ENCODE data around the gene NPHS2. TPM values are rescaled to one million over a fixed set of nuclear protein-coding genes. Genes with fewer than 3 reads are reported as not detected.

Gene NPHS2
- total RNA-seq, 1 experiment from 2014 or later, result not detected

DNA sequence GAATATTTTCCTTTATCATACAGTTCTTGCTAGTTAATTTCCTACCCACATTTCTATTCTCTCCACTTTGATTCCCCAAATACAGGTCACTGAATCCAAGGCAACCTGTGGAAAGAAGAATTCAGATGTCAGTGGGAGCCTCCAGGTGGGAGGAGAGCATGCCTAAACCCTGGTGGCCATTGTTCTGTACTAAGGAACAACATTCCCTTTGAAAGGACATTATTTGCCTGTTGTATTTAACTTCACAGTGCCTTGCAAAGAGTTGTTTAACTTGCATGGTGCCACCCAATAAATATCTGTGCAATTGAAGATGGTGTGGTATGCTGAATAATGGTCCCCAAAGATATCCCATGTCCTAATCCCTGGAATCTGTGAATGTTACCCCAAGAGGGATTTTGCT lies 21.3 kb downstream of the NPHS2 start:
- ChIA-PET RAD21 (ENCODE audit: low non-redundant PET in 1 of 2, low total read pairs in 2 of 2, uncharacterized antibody in 2 of 2, unreplicated experiment in 2 of 2) (no interaction called here), POLR2A (no interaction called here), CTCF (no interaction called here)
- Histone ChIP-seq H4K20me1 (ENCODE audit: insufficient read depth) (no peaks in the 10 kb centered on the region), H3K4me3 (replicated peaks in 1 of 2; ENCODE audit: low read depth in 1 of 2, low read length in 2 of 2) (no peak overlapping the region), H3K79me2 (ENCODE audit: insufficient read depth, low read length) (no peaks in the 10 kb centered on the region), H2AFZ (ENCODE audit: low read depth, low read length, poor library complexity, severe bottlenecking) (no peak overlapping the region), H3K27ac (ENCODE audit: low read depth, low read length) (no peak overlapping the region), H3K36me3 (ENCODE audit: control insufficient read depth in 1 of 2, insufficient read depth in 2 of 2, low read length in 2 of 2) (no peaks in the 10 kb centered on the region), H3K4me2 (ENCODE audit: low read length) (no peak overlapping the region), H3K27me3 (ENCODE audit: insufficient read depth, low read length) (no peaks in the 10 kb centered on the region), H3K9me3 (ENCODE audit: control insufficient read depth in 1 of 2, insufficient read depth in 1 of 2, low read depth in 1 of 2, low read length in 2 of 2) (no peaks in the 10 kb centered on the region), H3K9me2 (ENCODE audit: insufficient read depth) (no peaks in the 10 kb centered on the region), H3K4me1 (ENCODE audit: control insufficient read depth in 1 of 2, insufficient read depth in 2 of 2, low read length in 2 of 2) (peaks cover 0 to 12% of the 10 kb centered on the region in 2 experiments; a peak in 1 of 4 replicates), H3K9ac (ENCODE audit: low read length) (no peak overlapping the region)
- TF ChIP-seq POLR2A (IDR thresholded peaks at IDR 0.05; ENCODE audit: borderline replicate concordance, extremely low read depth, insufficient read depth, insufficient read length), result no peak
- no peak for TF ChIP-seq SIN3A (IDR thresholded peaks at IDR 0.05; ENCODE audit: low read depth)
- TF ChIP-seq ZNF274 (IDR thresholded peaks at IDR 0.05; ENCODE audit: low read depth, low read length), result no peak
- TF ChIP-seq, protein P1, sequence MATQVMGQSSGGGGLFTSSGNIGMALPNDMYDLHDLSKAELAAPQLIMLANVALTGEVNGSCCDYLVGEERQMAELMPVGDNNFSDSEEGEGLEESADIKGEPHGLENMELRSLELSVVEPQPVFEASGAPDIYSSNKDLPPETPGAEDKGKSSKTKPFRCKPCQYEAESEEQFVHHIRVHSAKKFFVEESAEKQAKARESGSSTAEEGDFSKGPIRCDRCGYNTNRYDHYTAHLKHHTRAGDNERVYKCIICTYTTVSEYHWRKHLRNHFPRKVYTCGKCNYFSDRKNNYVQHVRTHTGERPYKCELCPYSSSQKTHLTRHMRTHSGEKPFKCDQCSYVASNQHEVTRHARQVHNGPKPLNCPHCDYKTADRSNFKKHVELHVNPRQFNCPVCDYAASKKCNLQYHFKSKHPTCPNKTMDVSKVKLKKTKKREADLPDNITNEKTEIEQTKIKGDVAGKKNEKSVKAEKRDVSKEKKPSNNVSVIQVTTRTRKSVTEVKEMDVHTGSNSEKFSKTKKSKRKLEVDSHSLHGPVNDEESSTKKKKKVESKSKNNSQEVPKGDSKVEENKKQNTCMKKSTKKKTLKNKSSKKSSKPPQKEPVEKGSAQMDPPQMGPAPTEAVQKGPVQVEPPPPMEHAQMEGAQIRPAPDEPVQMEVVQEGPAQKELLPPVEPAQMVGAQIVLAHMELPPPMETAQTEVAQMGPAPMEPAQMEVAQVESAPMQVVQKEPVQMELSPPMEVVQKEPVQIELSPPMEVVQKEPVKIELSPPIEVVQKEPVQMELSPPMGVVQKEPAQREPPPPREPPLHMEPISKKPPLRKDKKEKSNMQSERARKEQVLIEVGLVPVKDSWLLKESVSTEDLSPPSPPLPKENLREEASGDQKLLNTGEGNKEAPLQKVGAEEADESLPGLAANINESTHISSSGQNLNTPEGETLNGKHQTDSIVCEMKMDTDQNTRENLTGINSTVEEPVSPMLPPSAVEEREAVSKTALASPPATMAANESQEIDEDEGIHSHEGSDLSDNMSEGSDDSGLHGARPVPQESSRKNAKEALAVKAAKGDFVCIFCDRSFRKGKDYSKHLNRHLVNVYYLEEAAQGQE (IDR thresholded peaks at IDR 0.05; ENCODE audit: low read depth), result no peak
- TF ChIP-seq EZH2 (IDR thresholded peaks at IDR 0.05), result no peak
- no peak for TF ChIP-seq TCF7L2 (IDR thresholded peaks at IDR 0.05; ENCODE audit: borderline replicate concordance, extremely low read depth, insufficient read depth, insufficient read length)
- TF ChIP-seq CBX3 (IDR thresholded peaks at IDR 0.05; ENCODE audit: low read depth), result no peak
- TF ChIP-seq EGR1 (IDR thresholded peaks at IDR 0.05; ENCODE audit: low read depth), result no peak
- TF ChIP-seq ZFX (IDR thresholded peaks at IDR 0.05), result no peak
- BruUV-seq (replicated peaks), result no TSS peak
- intact Hi-C loops (cut with micrococcal nuclease), result no loop called here
- ATAC-seq, result no peak
- no peak for DNase-seq (ENCODE audit: low read depth, low spot score)

All from HCT116 (cell line).